ENCODE data around the gene SRL.
A peak's percentile ranks its signal among the peaks of the same experiment; 100 is the strongest.

The SRL gene

GRCh38 chr16:4184038-4184702, 57.7 kb downstream of the SRL start:
- TF ChIP-seq CTCF (IDR thresholded peaks at IDR 0.05; ENCODE audit: low read depth, low read length, missing control alignments), result no peak
- H3K4me3 ChIP-seq (replicated peaks; ENCODE audit: low read depth, low read length), result peak overlapping the region; percentile 68
- no peak for DNase-seq (ENCODE audit: extremely low read depth, low read depth)

DNA sequence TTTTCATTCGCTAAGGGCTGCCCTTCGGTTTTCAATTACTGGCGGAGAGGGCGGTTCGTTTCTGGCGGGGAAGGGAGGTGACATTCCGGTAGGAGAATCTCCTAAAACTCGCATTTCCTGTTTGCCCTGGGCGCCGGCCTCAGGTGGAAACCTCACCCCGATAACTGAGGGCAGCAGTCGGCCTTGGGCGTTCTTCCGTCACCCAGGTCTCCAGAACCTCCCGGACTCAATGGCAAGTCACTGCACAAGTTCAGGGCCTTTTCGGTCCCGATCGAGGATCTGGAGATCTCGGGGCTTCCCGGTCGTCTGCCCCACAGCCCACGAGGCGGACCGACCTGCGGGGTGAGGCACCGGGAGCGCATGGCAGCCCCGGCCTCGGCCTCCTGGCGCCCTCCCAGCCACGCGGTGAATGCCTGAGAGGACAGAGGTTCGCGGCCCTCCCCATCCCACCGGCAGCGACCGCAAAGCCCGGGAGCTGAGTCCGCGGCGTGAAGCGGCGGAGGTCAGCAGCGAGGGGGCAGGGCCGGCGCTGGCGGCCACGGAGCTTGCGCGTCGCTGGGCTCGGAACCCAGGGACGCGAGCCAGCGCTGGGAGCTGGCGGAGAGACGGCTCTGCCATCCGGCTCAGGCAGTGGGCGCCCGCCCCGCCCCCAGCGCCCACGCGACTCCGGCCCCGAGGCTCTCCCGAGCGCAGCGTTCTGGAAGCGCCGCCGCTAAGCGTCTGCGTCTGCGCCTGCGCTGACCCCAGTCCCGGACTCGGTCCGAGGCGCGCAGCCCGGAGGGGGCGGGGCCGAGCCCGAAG, 58.4 kb downstream of the SRL start:
- DNase-seq (ENCODE audit: extremely low read depth, low read depth), result peak; percentile 71
- peak overlapping the region; percentile 68 for H3K4me3 ChIP-seq (replicated peaks; ENCODE audit: low read depth, low read length)
- TF ChIP-seq CTCF (IDR thresholded peaks at IDR 0.05; ENCODE audit: low read depth, low read length, missing control alignments), result no peak

GRCh38 chr16:4182581-4183236, 59.2 kb downstream of the SRL start:
- TF ChIP-seq CTCF (IDR thresholded peaks at IDR 0.05; ENCODE audit: low read depth, low read length, missing control alignments), result no peak
- peak overlapping the region; percentile 68 for H3K4me3 ChIP-seq (replicated peaks; ENCODE audit: low read depth, low read length)
- no peak for DNase-seq (ENCODE audit: extremely low read depth, low read depth)

DNA sequence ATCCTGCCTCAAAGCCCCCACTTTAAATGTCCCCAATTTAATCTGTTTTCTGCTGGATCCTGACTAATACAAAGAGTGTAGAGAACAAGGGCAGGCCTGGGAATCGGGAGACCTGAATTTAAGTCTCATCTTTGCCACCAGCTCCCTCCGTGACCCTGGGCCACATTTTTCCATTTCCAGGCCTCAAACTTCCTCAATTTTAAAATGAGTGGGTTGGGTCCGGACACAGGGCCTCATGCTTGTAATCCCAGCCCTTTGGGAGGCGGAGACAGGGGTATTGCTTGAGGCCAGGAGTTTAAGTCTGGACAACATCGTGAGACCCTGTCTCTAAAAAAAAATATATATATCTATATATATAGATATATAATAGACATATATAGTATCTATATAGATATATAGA, 61.4 kb downstream of the SRL start:
- no peak for TF ChIP-seq CTCF (IDR thresholded peaks at IDR 0.05; ENCODE audit: low read depth, low read length, missing control alignments)
- no peak overlapping the region for H3K4me3 ChIP-seq (replicated peaks; ENCODE audit: low read depth, low read length)
- DNase-seq (ENCODE audit: extremely low read depth, low read depth), result no peak

DNA sequence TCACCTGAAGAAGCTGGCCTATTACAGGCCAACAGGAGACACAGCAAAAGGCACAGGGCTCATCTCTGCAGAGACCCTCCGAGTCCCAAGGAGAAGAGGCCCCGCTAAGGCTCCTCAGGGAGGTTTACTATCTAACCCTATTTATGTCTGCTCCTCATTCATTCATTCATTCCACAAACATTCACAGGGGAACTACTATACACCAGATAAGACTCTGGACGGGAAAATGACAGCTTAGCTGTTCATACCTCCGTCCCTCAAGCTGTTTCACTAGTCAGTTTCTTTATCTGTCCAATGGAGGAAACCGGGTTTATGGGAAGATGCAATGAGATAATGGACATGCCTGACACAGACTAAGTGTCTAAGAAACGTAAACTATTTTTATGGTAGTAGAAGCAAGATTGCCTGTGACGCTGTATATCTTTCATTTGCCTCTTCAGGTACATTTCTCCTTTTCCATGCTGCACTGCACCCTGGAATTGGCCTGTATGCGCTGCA, 62.1 kb downstream of the SRL start:
- H3K4me3 ChIP-seq (replicated peaks; ENCODE audit: low read depth, low read length), result no peak overlapping the region
- DNase-seq (ENCODE audit: extremely low read depth, low read depth), result no peak
- no peak for TF ChIP-seq CTCF (IDR thresholded peaks at IDR 0.05; ENCODE audit: low read depth, low read length, missing control alignments)

- TF ChIP-seq CTCF (IDR thresholded peaks at IDR 0.05; ENCODE audit: low read depth, low read length, missing control alignments), result no peak
- DNase-seq (ENCODE audit: extremely low read depth, low read depth), result no peak
- H3K4me3 ChIP-seq (replicated peaks; ENCODE audit: low read depth, low read length), result no peak overlapping the region
These were observed 62.9 kb downstream of the SRL start for GRCh38 chr16:4179020-4179419.
